Esophagus squamous epithelium (tissue), 4 donors: ENCODE results near the gene IFRD1.

Experiments
- POLR2A ChIP-seq, 4 donors: fragments of 450-650 bp; IDR thresholded peaks; one replicate each; pipeline ENCODE4 v1.6.1; 2017; ENCODE audit warnings: antibody characterized with exemption in 4 of 4, mild to moderate bottlenecking in 4 of 4, moderate library complexity in 3 of 4
- TF ChIP-seq, protein P1 (sequence below), 6 experiments: fragments of 450-650 bp in 4 of 6; fragments of 200-600 bp in 2 of 6; sonication (generic) in 2 of 6; IDR thresholded peaks; one replicate each; pipeline ENCODE4 v1.5.1; 2016 to 2019; ENCODE audit warnings: antibody characterized with exemption in 6 of 6, mild to moderate bottlenecking in 4 of 6, moderate library complexity in 4 of 6

DNA sequence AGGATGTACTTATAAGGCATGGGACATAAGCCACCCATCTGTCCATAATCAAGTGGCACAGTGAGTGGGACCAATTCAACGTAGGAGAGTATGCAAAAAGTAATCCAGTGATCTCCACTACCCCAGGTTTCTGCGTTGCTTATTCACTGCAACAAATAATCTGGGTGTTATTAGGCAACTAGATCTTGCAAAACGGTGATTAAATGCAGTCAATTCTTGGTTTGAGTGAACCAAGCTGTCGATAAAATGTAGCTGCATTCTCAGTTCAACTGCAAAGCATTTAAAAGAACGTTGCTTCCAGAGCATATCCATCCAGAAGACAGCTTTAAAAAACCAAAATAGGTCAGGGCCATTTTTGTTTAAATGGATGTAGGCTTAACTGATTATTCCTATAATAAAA lies 35.5 kb downstream of the IFRD1 start:
- TF ChIP-seq, protein P1, sequence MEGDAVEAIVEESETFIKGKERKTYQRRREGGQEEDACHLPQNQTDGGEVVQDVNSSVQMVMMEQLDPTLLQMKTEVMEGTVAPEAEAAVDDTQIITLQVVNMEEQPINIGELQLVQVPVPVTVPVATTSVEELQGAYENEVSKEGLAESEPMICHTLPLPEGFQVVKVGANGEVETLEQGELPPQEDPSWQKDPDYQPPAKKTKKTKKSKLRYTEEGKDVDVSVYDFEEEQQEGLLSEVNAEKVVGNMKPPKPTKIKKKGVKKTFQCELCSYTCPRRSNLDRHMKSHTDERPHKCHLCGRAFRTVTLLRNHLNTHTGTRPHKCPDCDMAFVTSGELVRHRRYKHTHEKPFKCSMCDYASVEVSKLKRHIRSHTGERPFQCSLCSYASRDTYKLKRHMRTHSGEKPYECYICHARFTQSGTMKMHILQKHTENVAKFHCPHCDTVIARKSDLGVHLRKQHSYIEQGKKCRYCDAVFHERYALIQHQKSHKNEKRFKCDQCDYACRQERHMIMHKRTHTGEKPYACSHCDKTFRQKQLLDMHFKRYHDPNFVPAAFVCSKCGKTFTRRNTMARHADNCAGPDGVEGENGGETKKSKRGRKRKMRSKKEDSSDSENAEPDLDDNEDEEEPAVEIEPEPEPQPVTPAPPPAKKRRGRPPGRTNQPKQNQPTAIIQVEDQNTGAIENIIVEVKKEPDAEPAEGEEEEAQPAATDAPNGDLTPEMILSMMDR (IDR thresholded peaks at IDR 0.05) = no peak
- no peak for TF ChIP-seq POLR2A (IDR thresholded peaks at IDR 0.05)
